MM.1S (cell line): Measurements from ENCODE around the gene ADH1B.
"Not testable (repeated sequence)": the region's sequence is repeated elsewhere in the genome, so short reads cannot be mapped to it uniquely, and the experiment has no call there.

ENCODE experiments used
- DNase-seq: peaks from one replicate; pipeline ENCODE4 v3.0.0-alpha.2; 2015
- H2AFZ ChIP-seq: fragments of 300-600 bp; sonication (generic); 2 replicates; pipeline ENCODE4 v1.6.0; 2016; ENCODE audit warnings: antibody characterized with exemption, low read length
- H3F3A ChIP-seq: fragments of 300-600 bp; sonication (generic); 2 replicates; pipeline ENCODE4 v1.6.1; 2016; ENCODE audit warnings: mild to moderate bottlenecking, antibody characterized with exemption, low read length, moderate library complexity, mixed read lengths; ENCODE audit not compliant: insufficient read depth
- H3K27ac ChIP-seq: fragments of 300-600 bp; sonication (generic); 2 replicates; pipeline ENCODE4 v1.5.1; 2016; ENCODE audit warnings: mild to moderate bottlenecking, low read length
- H3K27me3 ChIP-seq: fragments of 300-600 bp; sonication (generic); replicated peaks from 2 replicates; pipeline ENCODE4 v1.6.0; 2016; ENCODE audit warnings: low read length; ENCODE audit not compliant: insufficient read depth
- H3K36me3 ChIP-seq: fragments of 300-600 bp; sonication (generic); replicated peaks from 2 replicates; pipeline ENCODE4 v1.6.1; 2016; ENCODE audit warnings: mild to moderate bottlenecking, low read length, mixed read lengths; ENCODE audit not compliant: insufficient read depth
- H3K4me1 ChIP-seq: fragments of 300-600 bp; sonication (generic); 2 replicates; pipeline ENCODE4 v1.6.1; 2016; ENCODE audit warnings: low read length, mixed read lengths
- H3K4me2 ChIP-seq: fragments of 300-600 bp; sonication (generic); 2 replicates; pipeline ENCODE4 v1.6.0; 2016; ENCODE audit warnings: low read depth, low read length
- H3K4me3 ChIP-seq: fragments of 300-600 bp; sonication (generic); 2 replicates; pipeline ENCODE4 v1.5.1; 2016; ENCODE audit warnings: low read length, mixed read lengths
- H3K79me2 ChIP-seq: fragments of 300-600 bp; sonication (generic); 2 replicates; pipeline ENCODE4 v1.6.1; 2016; ENCODE audit warnings: mixed run types, low read length, mixed read lengths
- H3K9ac ChIP-seq: fragments of 300-600 bp; sonication (generic); 2 replicates; pipeline ENCODE4 v1.6.1; 2016; ENCODE audit warnings: low read length, mixed read lengths
- H3K9me2 ChIP-seq: fragments of 300-600 bp; sonication (generic); replicated peaks from 2 replicates; pipeline ENCODE4 v1.6.1; 2016; ENCODE audit warnings: mild to moderate bottlenecking, low read length, mixed read lengths; ENCODE audit not compliant: insufficient read depth
- H3K9me3 ChIP-seq: fragments of 300-600 bp; sonication (generic); replicated peaks from 2 replicates; pipeline ENCODE4 v1.6.1; 2016; ENCODE audit warnings: mild to moderate bottlenecking, low read length, mixed read lengths; ENCODE audit not compliant: insufficient read depth
- H4K20me1 ChIP-seq: fragments of 300-600 bp; sonication (generic); 2 replicates; pipeline ENCODE4 v1.6.1; 2016; ENCODE audit warnings: mild to moderate bottlenecking, low read length, moderate library complexity, mixed read lengths; ENCODE audit not compliant: insufficient read depth
- CTCF ChIP-seq: fragments of 300-600 bp; sonication (generic); IDR thresholded peaks from 2 replicates; pipeline ENCODE4 v1.5.1; 2016; ENCODE audit warnings: antibody characterized with exemption, low read length, mixed read lengths
- EZH2 ChIP-seq: fragments of 300-600 bp; sonication (generic); optimal IDR thresholded peaks from 2 replicates; pipeline ENCODE3; 2017; ENCODE audit warnings: low read depth, mild to moderate bottlenecking, antibody characterized with exemption, low read length, mixed read lengths
- EZH2phosphoT487 ChIP-seq: fragments of 300-600 bp; sonication (generic); IDR thresholded peaks from 2 replicates; pipeline ENCODE4 v1.6.1; 2018; ENCODE audit warnings: antibody characterized with exemption, low read length

Gene ADH1B

GRCh38 chr4:99321241-99322191 is at the start of gene ADH1B:
ADH1B (minus strand) TSS chr4:99321401; CDS start chr4:99321331, 70 bp downstream.
- no peak within 1 kb of the TSS for H3K4me2 ChIP-seq
- H3K9me3 ChIP-seq: no peaks in the 10 kb centered on the region

GRCh38 chr4:99367817-99368216 is 46.6 kb upstream of the ADH1B start:
- not testable (repeated sequence) for H3K79me2 ChIP-seq, H3K4me1 ChIP-seq, H3K9me3 ChIP-seq, H3K4me2 ChIP-seq, H3K9ac ChIP-seq, DNase-seq, H4K20me1 ChIP-seq, H3F3A ChIP-seq, H3K36me3 ChIP-seq, H3K27ac ChIP-seq, H3K27me3 ChIP-seq, H2AFZ ChIP-seq, H3K9me2 ChIP-seq, H3K4me3 ChIP-seq

More at GRCh38 chr4:99321241-99322191, at the start of gene ADH1B:
- Histone ChIP-seq H3K4me3 (no peak within 1 kb of the TSS), H3K9ac (no peak within 1 kb of the TSS), H3F3A (no peaks in the 10 kb centered on the region), H3K79me2 (no peaks in the 10 kb centered on the region), H3K4me1 (no peaks in the 10 kb centered on the region), H3K36me3 (no peaks in the 10 kb centered on the region), H2AFZ (no peak within 1 kb of the TSS), H3K9me2 (no peaks in the 10 kb centered on the region), H4K20me1 (no peaks in the 10 kb centered on the region), H3K27ac (no peak within 1 kb of the TSS), H3K27me3 (no peaks in the 10 kb centered on the region)
- TF ChIP-seq EZH2phosphoT487 (no peak), EZH2 (no peak), CTCF (no peak)
- DNase-seq: no peak

- no peak overlapping the region for H3K4me3 ChIP-seq
- H2AFZ ChIP-seq: no peak overlapping the region
- no peaks in the 10 kb centered on the region for H4K20me1 ChIP-seq
- H3K9me2 ChIP-seq: no peaks in the 10 kb centered on the region
- no peaks in the 10 kb centered on the region for H3K9me3 ChIP-seq
- no peaks in the 10 kb centered on the region for H3K36me3 ChIP-seq
- no peak overlapping the region for H3K27ac ChIP-seq
- no peak overlapping the region for H3K4me2 ChIP-seq
- no peak for DNase-seq
- no peaks in the 10 kb centered on the region for H3K4me1 ChIP-seq
- H3K9ac ChIP-seq: no peak overlapping the region
- no peaks in the 10 kb centered on the region for H3K79me2 ChIP-seq
- no peaks in the 10 kb centered on the region for H3K27me3 ChIP-seq
- TF ChIP-seq EZH2phosphoT487 (no peak), CTCF (no peak), EZH2 (no peak)
- no peaks in the 10 kb centered on the region for H3F3A ChIP-seq
Observed at GRCh38 chr4:99366491-99366890, 45.3 kb upstream of the ADH1B start.

GRCh38 chr4:99362768-99363167 is 41.6 kb upstream of the ADH1B start:
- H3K4me1 ChIP-seq: no peaks in the 10 kb centered on the region

More at GRCh38 chr4:99362768-99363167, 41.6 kb upstream of the ADH1B start:
- H3F3A ChIP-seq: no peaks in the 10 kb centered on the region
- H3K9me3 ChIP-seq: no peaks in the 10 kb centered on the region
- TF ChIP-seq CTCF (no peak), EZH2phosphoT487 (no peak), EZH2 (no peak)
- H3K4me2 ChIP-seq: no peak overlapping the region
- H3K79me2 ChIP-seq: no peaks in the 10 kb centered on the region
- no peaks in the 10 kb centered on the region for H4K20me1 ChIP-seq
- H3K9ac ChIP-seq: no peak overlapping the region
- no peak overlapping the region for H3K4me3 ChIP-seq
- H3K36me3 ChIP-seq: no peaks in the 10 kb centered on the region
- no peaks in the 10 kb centered on the region for H3K9me2 ChIP-seq
- DNase-seq: no peak
- no peak overlapping the region for H3K27ac ChIP-seq
- H2AFZ ChIP-seq: no peak overlapping the region
- no peaks in the 10 kb centered on the region for H3K27me3 ChIP-seq
